ENCODE measurements around the gene PTPRG. TPM values are rescaled to one million over a fixed set of nuclear protein-coding genes. Genes with fewer than 3 reads are reported as not detected.
A peak's percentile ranks its signal among the peaks of the same experiment; 100 is the strongest.

PTPRG gene
- total RNA-seq, 2 donors from 2014 or later, result 76.5 to 108 TPM

- Histone ChIP-seq H3K9me3 (ENCODE audit: control insufficient read depth, low read length) (no peaks in the 10 kb centered on the region), H3K4me3 (ENCODE audit: low read length) (no peak overlapping the region), H3K9ac (ENCODE audit: extremely low read depth, low read length, poor library complexity, severe bottlenecking) (no peak overlapping the region), H3K27me3 (ENCODE audit: control insufficient read depth, insufficient read depth, low read length, poor library complexity, severe bottlenecking) (no peaks in the 10 kb centered on the region), H3K36me3 (ENCODE audit: control insufficient read depth, insufficient read depth, low read length) (no peaks in the 10 kb centered on the region), H3K27ac (ENCODE audit: low read depth, low read length) (no peak overlapping the region), H3K4me1 (ENCODE audit: control insufficient read depth, insufficient read depth, low read length) (peaks cover 10% of the 10 kb centered on the region)
- Mint-ChIP-seq H3K36me3 (ENCODE audit: low read depth) (peaks cover 7% of the 10 kb centered on the region), H3K27me3 (ENCODE audit: insufficient read depth) (no peaks in the 10 kb centered on the region), H3K4me1 (peaks cover 42% of the 10 kb centered on the region), H3K27ac (peak overlapping the region; percentile 35), H3K9me3 (peaks cover 7% of the 10 kb centered on the region), H3K4me3 (no peak overlapping the region)
- no peak for TF ChIP-seq CTCF (conservative IDR thresholded peaks at IDR 0.05)
- DNase-seq, result no peak
- 92 to 93% methylated on average over 2 to 6 of the region's 6 CpGs for WGBS, 2 experiments (ENCODE audit: insufficient coverage in 1 of 2, insufficient read length in 1 of 2)
Measured at GRCh38 chr3:61667383-61667782, 106.0 kb downstream of the PTPRG start.

- H3K27ac Mint-ChIP-seq, result no peak overlapping the region
- Histone ChIP-seq H3K9me3 (ENCODE audit: control insufficient read depth, low read length) (no peaks in the 10 kb centered on the region), H3K9ac (ENCODE audit: extremely low read depth, low read length, poor library complexity, severe bottlenecking) (no peak overlapping the region), H3K4me1 (ENCODE audit: control insufficient read depth, insufficient read depth, low read length) (peaks cover 10% of the 10 kb centered on the region), H3K27me3 (ENCODE audit: control insufficient read depth, insufficient read depth, low read length, poor library complexity, severe bottlenecking) (no peaks in the 10 kb centered on the region), H3K36me3 (ENCODE audit: control insufficient read depth, insufficient read depth, low read length) (no peaks in the 10 kb centered on the region), H3K27ac (ENCODE audit: low read depth, low read length) (no peak overlapping the region), H3K4me3 (ENCODE audit: low read length) (no peak overlapping the region)
- peaks cover 10% of the 10 kb centered on the region for H3K9me3 Mint-ChIP-seq
- no peaks in the 10 kb centered on the region for H3K27me3 Mint-ChIP-seq (ENCODE audit: insufficient read depth)
- H3K4me3 Mint-ChIP-seq, result no peak overlapping the region
- peaks cover 5% of the 10 kb centered on the region for H3K36me3 Mint-ChIP-seq (ENCODE audit: low read depth)
- H3K4me1 Mint-ChIP-seq, result peaks cover 42% of the 10 kb centered on the region
- TF ChIP-seq CTCF (conservative IDR thresholded peaks at IDR 0.05), result no peak
- no peak for DNase-seq
Measured at GRCh38 chr3:61667814-61668213, 106.4 kb downstream of the PTPRG start.

- Mint-ChIP-seq H3K9me3 (peaks cover 14% of the 10 kb centered on the region), H3K4me1 (peaks cover 42% of the 10 kb centered on the region), H3K27ac (no peak overlapping the region), H3K27me3 (ENCODE audit: insufficient read depth) (no peaks in the 10 kb centered on the region), H3K36me3 (ENCODE audit: low read depth) (peaks cover 8% of the 10 kb centered on the region), H3K4me3 (no peak overlapping the region)
- H3K9me3 ChIP-seq (ENCODE audit: control insufficient read depth, low read length), result no peaks in the 10 kb centered on the region
- H3K27ac ChIP-seq (ENCODE audit: low read depth, low read length), result no peak overlapping the region
- no peak for DNase-seq
- no peaks in the 10 kb centered on the region for H3K27me3 ChIP-seq (ENCODE audit: control insufficient read depth, insufficient read depth, low read length, poor library complexity, severe bottlenecking)
- no peak overlapping the region for H3K4me3 ChIP-seq (ENCODE audit: low read length)
- H3K36me3 ChIP-seq (ENCODE audit: control insufficient read depth, insufficient read depth, low read length), result no peaks in the 10 kb centered on the region
- H3K4me1 ChIP-seq (ENCODE audit: control insufficient read depth, insufficient read depth, low read length), result peaks cover 10% of the 10 kb centered on the region
- H3K9ac ChIP-seq (ENCODE audit: extremely low read depth, low read length, poor library complexity, severe bottlenecking), result no peak overlapping the region
- WGBS, 2 experiments (ENCODE audit: insufficient coverage in 1 of 2, insufficient read length in 1 of 2), result 70 to 76% methylated on average over 5 of the region's 5 CpGs
- TF ChIP-seq CTCF (conservative IDR thresholded peaks at IDR 0.05), result no peak
Measured at GRCh38 chr3:61668317-61668864, 107.0 kb downstream of the PTPRG start.
